Activated naive CD8-positive, alpha-beta T cell treated with anti-CD3 and anti-CD28 coated beads for 36 hours (primary cell): ENCODE results near the gene SLC16A4. TPM values are rescaled to one million over a fixed set of nuclear protein-coding genes. Genes with fewer than 3 reads are reported as not detected.
"Not testable (repeated sequence)": the region's sequence is repeated elsewhere in the genome, so short reads cannot be mapped to it uniquely, and the experiment has no call there.

Source experiments
- DNase-seq: peaks from one replicate; pipeline ENCODE4 v3.0.0; 2021
- H3K27ac Mint-ChIP-seq: one replicate; pipeline ENCODE4 v1.8.0; 2022; ENCODE audit warnings: mild to moderate bottlenecking, moderate library complexity, mixed read lengths
- H3K27me3 Mint-ChIP-seq: one replicate; pipeline ENCODE4 v1.8.0; 2022; ENCODE audit warnings: mild to moderate bottlenecking, mixed read lengths
- H3K36me3 Mint-ChIP-seq: one replicate; pipeline ENCODE4 v1.8.0; 2021; ENCODE audit warnings: mild to moderate bottlenecking, mixed read lengths
- H3K4me1 Mint-ChIP-seq: one replicate; pipeline ENCODE4 v1.8.0; 2021; ENCODE audit warnings: mixed read lengths
- H3K4me3 Mint-ChIP-seq: one replicate; pipeline ENCODE4 v1.8.0; 2022; ENCODE audit warnings: mild to moderate bottlenecking, moderate library complexity, mixed read lengths
- H3K9me3 Mint-ChIP-seq: one replicate; pipeline ENCODE4 v1.8.0; 2022; ENCODE audit warnings: mixed read lengths
- total RNA-seq, 2 experiments: library from RNA; stranded (reverse); gene quantifications; one replicate each; pipeline ENCODE4 v1.2.3, GENCODE V29; 2021

SLC16A4 gene
- total RNA-seq, 2 experiments from 2014 or later: 0.20 to 0.21 TPM

DNA sequence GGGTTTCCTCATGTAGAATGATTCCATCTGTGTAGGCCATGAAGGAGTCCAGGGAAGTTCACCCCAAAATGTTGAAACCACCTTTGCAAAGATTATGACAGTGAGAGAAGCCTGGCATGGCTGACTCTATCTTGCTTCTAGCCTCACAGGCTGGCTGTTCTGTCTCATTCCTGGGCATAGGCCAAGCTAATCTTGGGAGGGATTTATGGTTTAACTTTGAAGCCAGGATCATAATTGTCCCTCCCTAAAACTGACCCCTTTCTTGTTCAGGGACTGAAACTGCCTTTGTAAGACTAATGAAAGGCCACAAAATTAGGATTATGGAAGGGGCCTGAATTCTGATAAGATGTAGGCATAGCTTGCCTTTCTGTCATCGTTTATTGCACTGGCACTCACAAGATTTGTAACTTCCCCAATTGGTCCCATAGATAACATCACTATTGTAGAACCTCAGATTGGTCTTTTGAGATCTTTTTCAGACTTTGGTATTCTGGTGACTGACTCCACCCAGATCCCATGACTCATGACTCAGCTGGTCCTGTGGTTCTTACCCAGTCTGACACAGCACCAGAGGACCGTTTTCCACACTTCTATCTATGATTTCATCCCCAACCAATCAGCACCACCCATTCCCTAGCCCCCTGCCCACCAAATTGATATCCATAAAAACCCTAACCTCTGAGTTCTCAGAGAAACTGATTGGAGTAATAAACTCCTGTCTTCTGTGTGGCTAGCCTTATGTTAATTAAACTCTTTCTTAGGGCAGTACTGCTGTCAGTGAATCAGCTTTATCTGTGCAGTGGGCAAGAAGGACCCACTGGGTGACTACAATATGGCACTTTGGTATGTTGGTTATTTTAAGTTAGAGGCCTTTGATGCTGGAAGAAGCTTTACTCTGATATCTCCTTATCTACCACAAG lies 30.3 kb upstream of the SLC16A4 start:
- Mint-ChIP-seq H3K27ac (no peak overlapping the region), H3K27me3 (no peaks in the 10 kb centered on the region), H3K4me3 (no peak overlapping the region), H3K4me1 (no peaks in the 10 kb centered on the region), H3K36me3 (no peaks in the 10 kb centered on the region), H3K9me3 (no peaks in the 10 kb centered on the region)
- DNase-seq: no peak

DNA sequence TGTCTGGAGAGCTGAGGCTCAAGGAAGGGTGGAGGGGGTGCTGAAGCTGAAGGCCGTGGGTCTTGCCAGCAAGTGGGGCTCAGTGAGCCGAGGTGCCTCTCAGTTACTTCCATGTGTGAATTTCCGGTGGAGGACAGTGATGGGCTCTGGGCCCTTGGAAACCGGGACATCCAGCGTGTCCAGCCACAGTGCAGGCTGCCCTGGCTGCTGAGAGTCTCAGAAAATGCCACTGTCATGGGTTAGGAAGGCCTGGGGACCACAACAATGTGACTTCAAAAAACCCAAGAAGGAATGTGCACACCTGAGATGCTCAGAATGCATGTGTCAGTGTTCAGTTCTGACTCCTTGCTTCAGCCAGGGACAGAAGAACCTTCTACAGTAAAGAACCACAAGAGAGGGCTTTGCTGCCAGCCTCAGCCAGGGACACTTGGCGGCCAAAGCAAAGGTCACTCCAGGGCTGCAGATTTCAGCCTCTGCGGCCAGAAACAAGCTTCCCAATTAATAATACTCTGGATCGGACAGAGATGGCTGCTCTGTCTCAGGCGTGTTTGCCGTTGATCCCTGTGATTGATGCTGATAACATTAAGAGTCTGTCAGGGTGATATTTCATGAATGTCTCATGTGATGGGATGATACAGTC lies 29.3 kb upstream of the SLC16A4 start:
- DNase-seq: no peak
- Mint-ChIP-seq H3K4me1 (no peaks in the 10 kb centered on the region), H3K36me3 (no peaks in the 10 kb centered on the region), H3K9me3 (no peaks in the 10 kb centered on the region), H3K27ac (no peak overlapping the region), H3K27me3 (no peaks in the 10 kb centered on the region), H3K4me3 (no peak overlapping the region)

DNA sequence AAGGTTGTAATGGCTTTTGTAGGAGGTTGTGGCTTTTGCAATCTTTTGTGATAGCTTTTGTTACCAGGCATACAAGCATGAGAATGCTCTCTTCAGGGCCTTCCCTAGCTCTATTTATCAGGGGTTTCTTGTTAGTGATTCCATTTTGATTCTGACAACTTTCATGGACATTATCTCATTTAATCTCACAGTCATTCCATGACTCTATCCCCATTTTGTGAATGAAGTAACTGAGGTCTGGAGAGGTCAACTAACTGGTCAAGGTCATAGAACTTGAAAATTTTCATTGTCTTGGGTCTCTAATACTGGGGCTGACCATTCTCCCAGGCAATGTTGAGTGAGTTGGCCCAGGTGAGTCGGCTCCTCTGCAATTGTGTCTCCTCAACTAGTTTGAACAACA lies 27.9 kb upstream of the SLC16A4 start:
- H3K27me3 Mint-ChIP-seq: no peaks in the 10 kb centered on the region
- H3K36me3 Mint-ChIP-seq: no peaks in the 10 kb centered on the region
- no peak for DNase-seq
- no peaks in the 10 kb centered on the region for H3K9me3 Mint-ChIP-seq
- H3K27ac Mint-ChIP-seq: no peak overlapping the region
- no peaks in the 10 kb centered on the region for H3K4me1 Mint-ChIP-seq
- no peak overlapping the region for H3K4me3 Mint-ChIP-seq

DNA sequence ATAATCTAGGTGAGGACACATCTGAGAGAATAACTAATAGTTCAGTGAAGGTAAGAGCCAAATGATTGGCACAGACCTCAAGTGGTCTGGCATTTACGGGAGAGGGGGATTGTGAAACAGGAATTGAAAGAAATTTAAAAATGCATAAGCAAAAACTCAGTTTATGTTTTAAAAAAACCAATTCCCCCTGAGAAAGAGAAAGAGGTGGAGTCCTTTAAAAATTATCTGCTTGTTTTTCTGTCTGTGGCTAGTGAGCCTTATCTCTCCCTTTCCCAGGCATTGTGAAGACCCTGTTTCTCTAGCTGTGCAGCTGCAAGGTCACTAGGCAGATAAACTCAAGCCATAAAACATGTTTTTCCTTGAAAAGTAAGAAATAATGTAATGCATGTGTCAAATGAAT lies 22.2 kb upstream of the SLC16A4 start:
- not testable (repeated sequence) for DNase-seq, H3K27ac Mint-ChIP-seq, H3K4me1 Mint-ChIP-seq, H3K36me3 Mint-ChIP-seq, H3K4me3 Mint-ChIP-seq, H3K27me3 Mint-ChIP-seq, H3K9me3 Mint-ChIP-seq

DNA sequence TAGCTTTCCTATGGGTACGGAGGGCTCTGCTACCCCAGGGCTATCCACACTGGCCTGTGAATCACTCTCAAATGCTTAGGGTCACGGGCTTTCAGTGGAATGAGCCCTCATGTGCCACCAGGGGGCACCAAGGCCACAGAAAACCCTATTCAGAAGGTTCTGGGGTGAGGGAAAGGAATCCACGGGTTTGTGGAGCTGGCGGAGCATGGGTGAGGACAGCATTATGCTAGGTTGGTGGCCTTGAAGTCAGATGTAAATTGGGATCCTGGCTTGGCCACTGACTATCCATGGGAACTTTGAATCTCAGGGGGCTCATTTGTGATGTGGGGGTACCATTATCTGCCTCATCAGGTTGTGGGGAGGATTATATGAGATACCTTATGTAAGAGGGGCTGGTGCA lies 21.8 kb upstream of the SLC16A4 start:
- H3K9me3 Mint-ChIP-seq: no peaks in the 10 kb centered on the region
- H3K27me3 Mint-ChIP-seq: no peaks in the 10 kb centered on the region
- H3K4me1 Mint-ChIP-seq: peaks cover 7% of the 10 kb centered on the region
- H3K4me3 Mint-ChIP-seq: no peak overlapping the region
- no peaks in the 10 kb centered on the region for H3K36me3 Mint-ChIP-seq
- DNase-seq: peak; percentile 58
- no peak overlapping the region for H3K27ac Mint-ChIP-seq

DNA sequence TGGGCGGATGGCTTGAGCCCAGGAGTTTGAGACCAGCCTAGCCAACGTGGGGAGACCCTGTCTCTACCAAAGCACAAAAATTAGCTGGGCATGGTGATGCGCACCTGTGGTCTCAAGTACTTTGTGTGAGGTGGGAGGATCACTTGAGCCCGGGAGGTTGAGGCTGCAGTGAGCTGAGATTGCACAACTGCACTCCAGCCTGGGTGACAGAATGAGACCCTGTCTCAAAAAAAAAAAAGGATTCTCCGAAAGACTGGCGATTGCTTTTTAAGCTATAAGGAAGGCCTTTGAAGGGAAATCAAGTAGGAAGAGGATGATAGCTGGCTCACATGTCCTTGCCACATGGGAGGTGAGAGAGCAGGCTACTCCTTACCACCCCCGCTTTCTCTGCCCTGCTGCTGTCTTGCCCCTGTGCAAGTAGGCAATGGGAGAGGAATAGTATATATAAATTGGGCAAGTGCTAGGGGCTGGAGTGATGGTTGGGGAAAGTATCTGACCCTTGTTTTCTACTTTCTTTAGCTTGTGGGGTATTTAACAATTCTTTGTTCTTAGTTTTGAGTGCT lies 20.4 kb upstream of the SLC16A4 start:
- DNase-seq: no peak
- H3K4me3 Mint-ChIP-seq: no peak overlapping the region
- H3K27ac Mint-ChIP-seq: no peak overlapping the region
- peaks cover 7% of the 10 kb centered on the region for H3K4me1 Mint-ChIP-seq
- no peaks in the 10 kb centered on the region for H3K27me3 Mint-ChIP-seq
- H3K9me3 Mint-ChIP-seq: no peaks in the 10 kb centered on the region
- peaks cover 2% of the 10 kb centered on the region for H3K36me3 Mint-ChIP-seq

DNA sequence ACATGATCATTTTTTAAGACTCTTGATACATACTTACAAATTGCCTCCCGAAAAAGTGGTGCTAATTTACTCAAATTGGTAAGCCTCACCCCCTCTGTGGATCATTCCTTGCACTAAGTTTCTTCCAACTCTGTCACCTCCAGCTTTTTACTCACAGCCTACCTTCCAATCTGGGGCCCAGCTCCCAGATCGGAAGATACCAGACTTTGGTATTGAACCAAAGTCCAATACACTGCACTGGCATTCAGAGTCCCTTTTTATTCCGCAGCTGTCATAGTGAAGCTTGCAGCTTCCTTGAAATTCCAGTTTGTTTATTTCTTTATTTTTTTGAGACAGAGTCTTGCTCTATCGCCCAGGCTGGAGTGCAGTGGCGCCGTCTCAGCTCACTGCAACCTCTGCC lies 18.5 kb upstream of the SLC16A4 start:
- Mint-ChIP-seq H3K9me3 (no peaks in the 10 kb centered on the region), H3K27me3 (no peaks in the 10 kb centered on the region), H3K27ac (no peak overlapping the region), H3K36me3 (peaks cover 6% of the 10 kb centered on the region), H3K4me3 (peak overlapping the region; percentile 8), H3K4me1 (peaks cover 9% of the 10 kb centered on the region)
- DNase-seq: no peak

DNA sequence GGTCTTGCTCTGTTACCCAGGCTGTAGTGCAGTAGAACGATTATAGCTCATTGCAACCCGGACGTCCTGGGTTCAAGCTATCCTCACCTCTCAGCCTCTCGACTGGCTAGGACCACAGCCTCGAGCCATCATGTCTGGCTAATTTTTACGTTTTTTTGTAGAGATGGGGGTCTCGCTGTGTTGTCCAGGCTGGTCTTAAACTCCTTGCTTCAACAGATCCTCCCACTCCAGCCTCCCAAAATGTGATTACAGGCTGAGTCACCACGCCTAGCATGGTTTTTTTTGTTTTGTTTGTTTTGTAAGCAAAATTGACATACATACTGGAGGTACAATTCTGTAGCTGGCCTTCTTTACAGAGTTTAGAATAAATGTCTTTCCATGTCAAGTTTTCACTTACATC lies 17.7 kb upstream of the SLC16A4 start:
- H3K4me3 Mint-ChIP-seq: peak overlapping the region; percentile 100
- H3K4me1 Mint-ChIP-seq: peaks cover 9% of the 10 kb centered on the region
- no peak for DNase-seq
- no peak overlapping the region for H3K27ac Mint-ChIP-seq
- H3K36me3 Mint-ChIP-seq: peaks cover 8% of the 10 kb centered on the region
- H3K9me3 Mint-ChIP-seq: no peaks in the 10 kb centered on the region
- H3K27me3 Mint-ChIP-seq: no peaks in the 10 kb centered on the region

DNA sequence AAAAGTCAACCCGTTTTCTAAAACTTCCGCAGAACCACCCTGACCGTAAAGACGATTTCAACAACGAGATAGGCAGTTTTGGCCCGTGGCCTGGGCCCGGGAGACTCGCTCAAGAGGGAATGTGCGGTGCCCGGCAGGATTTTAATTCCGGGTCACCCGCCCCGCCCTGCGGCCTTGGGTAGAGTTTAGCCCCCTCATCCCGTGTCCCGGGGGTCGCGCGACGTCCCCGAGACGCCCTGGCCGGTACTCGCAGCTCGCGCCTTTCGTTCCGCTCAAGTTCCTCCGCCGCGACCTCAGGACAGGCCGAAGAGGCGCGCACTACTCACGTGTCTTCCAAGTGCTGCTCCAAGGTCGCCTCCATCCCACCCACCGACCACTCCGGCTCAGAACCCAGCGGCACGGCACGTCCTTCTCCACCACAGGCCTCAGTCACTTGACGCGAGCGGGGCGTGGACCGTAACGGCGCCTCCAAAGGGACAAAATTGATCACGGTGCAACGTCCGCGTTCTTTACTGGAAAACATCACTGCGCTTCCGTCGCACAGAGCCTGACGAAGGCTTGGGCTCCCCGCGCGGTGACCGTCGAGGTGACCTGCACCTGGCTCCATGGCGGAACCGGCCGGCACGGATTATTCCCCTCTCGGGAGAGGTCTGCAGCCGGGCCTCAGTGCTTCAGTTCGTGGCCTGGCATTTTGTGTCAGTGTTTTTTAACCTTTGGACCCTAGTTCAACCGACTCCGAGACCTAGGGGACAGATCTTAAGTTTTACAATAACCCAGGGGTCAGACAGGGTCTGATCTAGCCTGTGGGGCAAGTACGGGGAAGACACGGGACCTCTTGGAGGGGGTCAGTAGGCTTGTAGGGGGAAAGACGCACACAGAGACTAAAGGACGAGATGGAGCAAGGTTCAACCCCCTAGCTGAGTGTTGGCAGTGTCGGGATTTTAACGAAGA lies 16.7 kb upstream of the SLC16A4 start, which contains the start of gene LAMTOR5:
LAMTOR5 (minus strand) TSS at position 435 of the 951 bp plus-strand sequence; CDS start at position 361, 74 bp downstream.
- Mint-ChIP-seq H3K4me1 (peaks cover 8% of the 10 kb centered on the region), H3K27ac (peak within 1 kb of the TSS; percentile 100)

DNA sequence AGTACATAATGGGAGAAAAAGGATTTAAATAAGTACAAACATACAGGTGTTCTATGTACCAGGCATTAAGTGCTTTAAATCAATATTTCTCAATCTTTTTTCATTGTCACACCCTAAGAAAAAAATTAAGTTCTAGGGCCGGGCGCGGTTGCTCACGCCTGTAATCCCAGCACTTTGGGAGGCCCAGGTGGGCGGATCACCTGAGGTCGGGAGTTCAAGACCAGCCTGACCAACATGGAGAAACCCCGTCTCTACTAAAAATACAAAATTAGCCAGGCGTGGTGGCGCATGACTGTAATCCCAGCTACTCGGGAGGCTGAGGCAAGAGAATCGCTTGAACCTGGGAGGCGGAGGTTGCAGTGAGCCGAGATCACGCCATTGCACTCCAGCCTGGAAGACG lies 15.6 kb upstream of the SLC16A4 start:
- H3K4me3 Mint-ChIP-seq: peak overlapping the region; percentile 100
- H3K27ac Mint-ChIP-seq: peak overlapping the region; percentile 100
- not testable (repeated sequence) for H3K27me3 Mint-ChIP-seq, H3K4me1 Mint-ChIP-seq, H3K36me3 Mint-ChIP-seq, DNase-seq, H3K9me3 Mint-ChIP-seq

More for the DNA sequence above, 16.7 kb upstream of the SLC16A4 start, which contains the start of gene LAMTOR5:
- H3K36me3 Mint-ChIP-seq: peaks cover 8% of the 10 kb centered on the region
- H3K27me3 Mint-ChIP-seq: no peaks in the 10 kb centered on the region
- H3K4me3 Mint-ChIP-seq: peak within 1 kb of the TSS; percentile 100
- DNase-seq: peak; percentile 91
- H3K9me3 Mint-ChIP-seq: no peaks in the 10 kb centered on the region

DNA sequence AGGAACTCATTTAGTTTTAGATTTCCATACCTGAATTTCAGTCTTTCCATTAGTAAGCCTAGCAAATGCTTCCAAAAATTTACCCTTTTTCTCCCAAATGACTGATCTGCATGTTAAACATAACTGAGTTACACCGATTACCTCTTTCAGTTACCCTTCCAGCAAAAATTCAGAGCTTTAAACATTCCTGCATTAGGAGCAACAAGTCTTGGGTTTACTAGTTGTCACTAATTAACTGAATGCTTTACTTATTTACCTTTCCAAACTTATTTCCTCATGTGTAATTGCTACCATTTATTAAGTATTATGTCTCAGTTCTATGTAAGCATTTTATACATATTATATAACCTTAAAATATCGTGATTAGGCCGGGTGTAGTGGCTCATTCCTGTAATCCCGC lies 13.6 kb upstream of the SLC16A4 start:
- Mint-ChIP-seq H3K27me3 (no peaks in the 10 kb centered on the region), H3K4me3 (no peak overlapping the region), H3K36me3 (peaks cover 8% of the 10 kb centered on the region), H3K4me1 (peaks cover 7% of the 10 kb centered on the region), H3K27ac (no peak overlapping the region), H3K9me3 (no peaks in the 10 kb centered on the region)
- DNase-seq: no peak

DNA sequence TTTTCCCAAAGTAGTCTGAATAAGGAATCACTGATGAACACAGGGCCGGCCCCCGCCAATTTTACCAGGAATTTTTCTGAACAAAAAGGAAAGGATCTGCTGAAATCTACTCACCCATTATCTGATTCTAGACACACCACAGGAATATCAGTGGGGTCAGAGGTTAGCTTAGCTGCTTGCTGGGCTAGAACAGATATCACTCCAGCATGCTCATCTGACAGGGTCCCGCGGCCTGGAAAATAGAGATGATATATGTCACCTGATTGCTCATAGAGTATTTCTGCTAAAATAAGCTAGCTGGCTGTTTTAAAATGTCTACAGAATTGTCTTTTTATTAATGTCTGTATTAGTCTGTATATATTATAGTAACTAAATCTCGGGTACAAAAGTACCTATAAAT lies 13.0 kb upstream of the SLC16A4 start:
- Mint-ChIP-seq H3K4me1 (peaks cover 5% of the 10 kb centered on the region), H3K9me3 (no peaks in the 10 kb centered on the region), H3K27me3 (no peaks in the 10 kb centered on the region), H3K4me3 (no peak overlapping the region), H3K27ac (no peak overlapping the region), H3K36me3 (peaks cover 8% of the 10 kb centered on the region)
- no peak for DNase-seq

DNA sequence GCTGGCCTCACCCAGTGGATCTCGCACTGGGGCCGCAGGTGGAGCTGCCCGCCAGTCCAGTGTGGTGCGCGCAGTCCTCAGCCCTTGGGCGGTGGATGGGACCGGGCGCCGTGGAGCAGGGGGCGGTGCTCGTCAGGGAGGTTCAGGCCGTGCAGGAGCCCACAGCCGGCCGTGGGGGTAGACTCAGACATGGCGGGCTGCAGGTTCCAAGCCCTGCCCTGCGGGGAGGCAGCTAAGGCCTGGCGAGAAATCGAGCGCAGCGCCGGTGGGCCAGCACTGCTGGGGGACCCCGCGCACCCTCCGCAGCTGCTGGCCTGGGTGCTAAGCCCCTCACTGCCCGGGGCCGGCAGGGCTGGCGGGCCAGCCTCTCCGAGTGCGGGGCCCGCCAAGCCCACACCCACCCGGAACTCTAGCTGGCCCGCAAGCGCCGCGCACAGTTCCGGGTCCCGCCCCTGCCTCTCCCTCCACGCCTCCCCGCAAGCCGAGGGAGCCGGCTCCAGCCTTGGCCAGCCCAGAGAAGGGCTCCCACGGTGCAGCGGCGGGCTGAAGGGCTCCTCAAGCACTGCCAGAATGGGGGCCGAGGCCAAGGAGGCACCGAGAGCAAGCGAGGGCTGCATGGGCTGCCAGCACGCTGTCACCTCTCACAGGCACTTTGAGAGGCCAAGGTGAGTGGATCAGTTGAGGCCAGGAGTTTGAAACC lies 5.6 kb upstream of the SLC16A4 start:
- H3K27ac Mint-ChIP-seq, H3K4me3 Mint-ChIP-seq, H3K4me1 Mint-ChIP-seq, DNase-seq, H3K27me3 Mint-ChIP-seq, H3K9me3 Mint-ChIP-seq: not testable (repeated sequence)
- peaks cover 15% of the 10 kb centered on the region for H3K36me3 Mint-ChIP-seq

DNA sequence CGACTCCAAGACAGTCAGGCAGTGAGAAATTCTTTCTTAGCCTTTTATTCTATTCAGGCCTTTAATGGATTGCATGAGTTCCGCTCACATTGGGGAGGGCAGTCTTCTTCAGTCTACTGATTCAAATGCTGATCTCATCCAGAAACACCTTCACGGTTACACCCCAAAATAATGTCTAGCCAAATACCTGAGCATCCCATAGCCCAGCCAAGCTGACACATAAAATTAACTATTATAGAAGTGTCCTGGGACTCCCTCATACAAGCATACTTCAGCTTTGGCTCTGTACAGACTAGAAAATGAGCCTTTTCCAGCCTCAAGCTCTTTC lies 3.6 kb upstream of the SLC16A4 start:
- peaks cover 2% of the 10 kb centered on the region for H3K4me1 Mint-ChIP-seq
- H3K4me3 Mint-ChIP-seq: no peak overlapping the region
- DNase-seq: no peak
- H3K27me3 Mint-ChIP-seq: no peaks in the 10 kb centered on the region
- peaks cover 15% of the 10 kb centered on the region for H3K36me3 Mint-ChIP-seq
- H3K9me3 Mint-ChIP-seq: no peaks in the 10 kb centered on the region
- H3K27ac Mint-ChIP-seq: no peak overlapping the region
